PC-3 (cell line): ENCODE data around the gene ANKS1B.

Source experiments
- EZH2 ChIP-seq: fragments of 300-600 bp; sonication (generic); IDR thresholded peaks from one replicate; pipeline ENCODE4 v1.6.1; 2017; ENCODE audit warnings: antibody characterized with exemption, mild to moderate bottlenecking, low read length; ENCODE audit not compliant: unreplicated experiment
- EZH2phosphoT487 ChIP-seq: fragments of 300-600 bp; sonication (generic); IDR thresholded peaks from 2 replicates; pipeline ENCODE4 v1.6.1; 2018; ENCODE audit warnings: mild to moderate bottlenecking, antibody characterized with exemption, low read length, borderline replicate concordance
- TF ChIP-seq, protein P1 (sequence below): fragments of 300-600 bp; sonication (generic); conservative IDR thresholded peaks from 2 replicates; pipeline ENCODE4 v1.5.1; 2017; ENCODE audit warnings: antibody characterized with exemption, low read depth, mild to moderate bottlenecking, low read length

DNA sequence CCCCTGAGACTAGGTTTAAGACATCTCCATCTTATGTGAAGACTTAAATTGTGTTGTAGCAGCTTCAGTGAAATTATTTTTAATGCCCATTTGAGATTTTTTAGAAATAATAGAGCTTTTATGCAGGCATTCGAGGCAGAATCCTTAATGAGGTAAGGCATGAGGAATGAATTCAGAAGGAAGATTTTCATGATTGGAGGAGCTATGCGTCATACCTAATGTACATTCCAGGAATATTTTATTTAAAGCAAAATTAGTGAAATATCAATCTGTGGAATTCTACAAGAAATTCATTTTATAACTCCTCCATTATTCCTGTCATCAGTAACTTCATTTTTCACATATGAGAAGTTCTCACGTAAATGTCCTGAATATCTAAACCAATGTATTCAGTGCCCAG lies 373.1 kb downstream of the ANKS1B start:
- TF ChIP-seq EZH2 (no peak), EZH2phosphoT487 (no peak)
- TF ChIP-seq, protein P1, sequence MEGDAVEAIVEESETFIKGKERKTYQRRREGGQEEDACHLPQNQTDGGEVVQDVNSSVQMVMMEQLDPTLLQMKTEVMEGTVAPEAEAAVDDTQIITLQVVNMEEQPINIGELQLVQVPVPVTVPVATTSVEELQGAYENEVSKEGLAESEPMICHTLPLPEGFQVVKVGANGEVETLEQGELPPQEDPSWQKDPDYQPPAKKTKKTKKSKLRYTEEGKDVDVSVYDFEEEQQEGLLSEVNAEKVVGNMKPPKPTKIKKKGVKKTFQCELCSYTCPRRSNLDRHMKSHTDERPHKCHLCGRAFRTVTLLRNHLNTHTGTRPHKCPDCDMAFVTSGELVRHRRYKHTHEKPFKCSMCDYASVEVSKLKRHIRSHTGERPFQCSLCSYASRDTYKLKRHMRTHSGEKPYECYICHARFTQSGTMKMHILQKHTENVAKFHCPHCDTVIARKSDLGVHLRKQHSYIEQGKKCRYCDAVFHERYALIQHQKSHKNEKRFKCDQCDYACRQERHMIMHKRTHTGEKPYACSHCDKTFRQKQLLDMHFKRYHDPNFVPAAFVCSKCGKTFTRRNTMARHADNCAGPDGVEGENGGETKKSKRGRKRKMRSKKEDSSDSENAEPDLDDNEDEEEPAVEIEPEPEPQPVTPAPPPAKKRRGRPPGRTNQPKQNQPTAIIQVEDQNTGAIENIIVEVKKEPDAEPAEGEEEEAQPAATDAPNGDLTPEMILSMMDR = no peak
